HUES6 (cell line): ENCODE data around the gene PGBD5.
"Not testable (repeated sequence)": the region's sequence is repeated elsewhere in the genome, so short reads cannot be mapped to it uniquely, and the experiment has no call there.

Source experiments
- H3K27ac ChIP-seq: 2 replicates; pipeline ENCODE4 v1.7.0; 2013; ENCODE audit warnings: low read depth, mild to moderate bottlenecking, low read length, inconsistent platforms
- H3K27me3 ChIP-seq: 2 replicates; pipeline ENCODE4 v1.6.1; 2013; ENCODE audit warnings: low read length; ENCODE audit not compliant: control insufficient read depth, insufficient read depth
- H3K36me3 ChIP-seq: 2 replicates; pipeline ENCODE4 v1.6.1; 2013; ENCODE audit warnings: low read length; ENCODE audit not compliant: control insufficient read depth, insufficient read depth
- H3K4me1 ChIP-seq: 2 replicates; pipeline ENCODE4 v1.6.1; 2013; ENCODE audit warnings: low read length; ENCODE audit not compliant: control insufficient read depth, insufficient read depth
- H3K4me3 ChIP-seq: 2 replicates; pipeline ENCODE4 v1.5.1; 2013; ENCODE audit warnings: low read depth, low read length
- H3K9ac ChIP-seq: one replicate; pipeline ENCODE4 v1.6.1; 2013; ENCODE audit warnings: mild to moderate bottlenecking, low read length
- H3K9me3 ChIP-seq: 2 replicates; pipeline ENCODE4 v1.6.1; 2013; ENCODE audit warnings: low read depth, low read length; ENCODE audit not compliant: control insufficient read depth, insufficient read depth

Gene PGBD5, protein sequence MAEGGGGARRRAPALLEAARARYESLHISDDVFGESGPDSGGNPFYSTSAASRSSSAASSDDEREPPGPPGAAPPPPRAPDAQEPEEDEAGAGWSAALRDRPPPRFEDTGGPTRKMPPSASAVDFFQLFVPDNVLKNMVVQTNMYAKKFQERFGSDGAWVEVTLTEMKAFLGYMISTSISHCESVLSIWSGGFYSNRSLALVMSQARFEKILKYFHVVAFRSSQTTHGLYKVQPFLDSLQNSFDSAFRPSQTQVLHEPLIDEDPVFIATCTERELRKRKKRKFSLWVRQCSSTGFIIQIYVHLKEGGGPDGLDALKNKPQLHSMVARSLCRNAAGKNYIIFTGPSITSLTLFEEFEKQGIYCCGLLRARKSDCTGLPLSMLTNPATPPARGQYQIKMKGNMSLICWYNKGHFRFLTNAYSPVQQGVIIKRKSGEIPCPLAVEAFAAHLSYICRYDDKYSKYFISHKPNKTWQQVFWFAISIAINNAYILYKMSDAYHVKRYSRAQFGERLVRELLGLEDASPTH

DNA sequence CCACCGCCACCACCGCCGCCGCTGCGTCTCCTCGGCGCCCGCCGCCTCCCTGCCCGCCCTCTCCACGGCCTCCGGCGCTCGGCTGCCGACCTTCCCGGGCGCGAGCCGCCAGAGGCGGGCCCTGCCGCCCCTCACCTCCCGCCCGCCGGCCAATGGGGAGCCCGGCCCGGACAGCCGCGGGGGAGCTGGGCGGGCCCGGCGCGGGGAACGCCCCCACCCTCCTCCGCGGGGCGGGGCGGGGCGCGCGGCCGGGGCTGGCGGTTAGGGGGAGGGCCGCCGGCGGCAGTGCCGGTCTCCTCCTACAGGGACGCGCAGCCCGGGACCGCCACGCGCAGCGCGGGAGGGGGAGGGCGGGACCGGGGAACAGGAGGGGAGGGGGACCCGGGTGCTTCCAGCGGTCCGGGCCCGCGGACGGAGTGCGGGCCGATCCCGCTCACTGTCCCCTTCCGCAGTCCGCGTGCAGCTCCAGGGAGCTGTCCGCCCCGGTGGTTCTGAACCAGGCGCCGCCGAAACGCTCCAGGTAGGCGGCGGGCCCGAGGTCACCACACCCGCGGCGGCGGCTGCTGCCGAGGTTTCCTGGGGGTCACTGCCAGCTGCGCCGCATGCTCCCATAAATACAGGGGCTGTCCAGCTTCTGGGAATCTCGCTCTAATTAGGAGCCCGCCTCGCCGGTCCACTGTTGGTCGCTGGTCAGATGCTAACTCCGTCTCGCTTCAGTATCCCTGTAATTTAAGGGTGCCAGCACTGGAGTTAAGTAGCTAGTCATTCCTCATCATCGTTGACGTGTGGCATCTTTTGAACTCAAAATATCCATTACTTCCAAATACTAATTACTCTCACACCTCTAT is at the start of gene PGBD5:
TSS of gene PGBD5 (minus strand) at position 87 of the 848 bp plus-strand sequence. CDS start 404 bp downstream, outside the sequence.
- Histone ChIP-seq H3K4me1 (peaks cover 56% of the 10 kb centered on the region), H3K9me3 (no peaks in the 10 kb centered on the region), H3K36me3 (no peaks in the 10 kb centered on the region), H3K27me3 (peaks cover 34% of the 10 kb centered on the region), H3K9ac (no peak within 1 kb of the TSS), H3K27ac (no peak within 1 kb of the TSS), H3K4me3 (peak within 1 kb of the TSS; percentile 69)

DNA sequence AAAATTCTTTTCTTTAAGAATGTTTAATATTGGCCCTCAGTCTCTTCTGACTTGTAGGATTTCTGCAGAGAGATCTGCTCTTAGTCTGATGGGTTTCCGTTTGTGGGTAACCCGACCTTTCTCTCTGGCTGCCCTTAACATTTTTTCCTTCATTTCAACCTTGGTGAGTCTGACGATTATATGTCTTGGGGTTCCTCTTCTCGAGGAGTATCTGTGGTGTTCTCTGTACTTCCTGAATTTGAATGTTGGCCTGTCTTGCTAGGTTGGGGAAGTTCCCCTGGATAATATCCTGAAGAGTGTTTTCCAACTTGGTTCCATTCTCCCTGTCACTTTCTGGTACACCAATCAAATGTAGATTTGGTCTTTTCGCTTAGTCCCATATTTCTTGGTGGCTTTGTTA is 48.8 kb upstream of the PGBD5 start:
- peaks cover 11% of the 10 kb centered on the region for H3K4me1 ChIP-seq
- not testable (repeated sequence) for H3K36me3 ChIP-seq, H3K27ac ChIP-seq, H3K9me3 ChIP-seq, H3K27me3 ChIP-seq, H3K9ac ChIP-seq, H3K4me3 ChIP-seq

DNA sequence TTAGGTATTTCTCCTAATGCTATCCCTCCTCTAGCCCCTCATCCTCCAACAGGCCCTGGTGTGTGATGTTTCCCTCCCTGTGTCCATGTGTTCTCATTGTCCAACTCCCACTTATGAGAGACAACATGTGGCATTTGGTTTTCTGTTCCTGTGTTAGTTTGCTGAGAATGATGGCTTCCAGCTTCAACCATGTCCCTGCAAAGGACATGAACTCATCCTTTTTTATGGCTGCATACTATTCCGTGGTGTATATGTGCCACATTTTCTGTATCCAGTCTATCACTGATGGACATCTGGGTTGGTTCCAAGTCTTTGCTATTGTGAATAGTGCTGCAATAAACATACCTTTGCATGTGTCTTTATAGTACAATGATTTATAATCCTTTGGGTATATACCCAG is 44.6 kb upstream of the PGBD5 start:
- not testable (repeated sequence) for H3K4me3 ChIP-seq, H3K4me1 ChIP-seq, H3K36me3 ChIP-seq, H3K9ac ChIP-seq, H3K9me3 ChIP-seq, H3K27me3 ChIP-seq, H3K27ac ChIP-seq

DNA sequence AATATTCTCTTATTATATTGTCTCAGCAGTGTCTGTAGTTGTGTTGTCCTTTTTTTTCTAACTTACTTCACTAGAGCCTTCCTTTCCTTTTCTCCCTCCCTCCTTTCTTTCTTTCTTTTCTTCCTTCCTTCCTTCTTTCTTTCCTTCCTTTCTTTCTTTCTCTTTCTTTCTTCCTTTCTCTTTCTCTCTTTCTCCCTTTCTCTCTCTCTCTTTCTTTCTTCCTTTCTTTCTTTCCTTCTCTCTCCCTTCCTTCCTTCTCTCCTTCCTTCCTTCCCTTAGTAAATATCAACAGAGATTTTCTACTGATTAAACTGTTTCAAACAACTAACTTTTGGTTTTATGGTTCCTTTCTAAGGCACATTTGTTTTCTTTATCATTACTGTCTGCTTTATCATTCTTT is 43.1 kb upstream of the PGBD5 start:
- H3K4me1 ChIP-seq = no peaks in the 10 kb centered on the region
- H3K4me3 ChIP-seq = no peak overlapping the region
- H3K9me3 ChIP-seq = peaks cover 4% of the 10 kb centered on the region; the same call in 1 of the 2 replicates
- no peaks in the 10 kb centered on the region for H3K27me3 ChIP-seq
- H3K36me3 ChIP-seq = no peaks in the 10 kb centered on the region
- no peak overlapping the region for H3K9ac ChIP-seq
- H3K27ac ChIP-seq = no peak overlapping the region

DNA sequence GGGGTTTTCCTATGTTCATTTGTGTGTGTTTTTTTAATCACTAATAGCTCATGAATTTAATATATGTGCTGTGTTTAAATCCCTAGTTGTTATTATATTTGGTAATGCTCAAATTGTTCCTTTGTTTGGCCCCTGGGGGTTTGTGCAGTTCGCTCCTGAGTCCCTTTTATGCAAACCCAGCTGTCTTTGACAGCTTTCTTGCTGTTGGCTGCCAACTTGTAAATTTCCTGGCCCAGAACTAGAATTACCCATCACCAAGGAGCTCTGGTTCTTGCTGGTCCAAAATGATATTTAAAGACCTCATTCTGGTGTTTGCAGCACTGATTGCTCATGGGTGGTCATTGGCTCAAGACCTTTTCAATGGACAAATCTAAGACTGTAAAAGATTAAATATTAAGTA is 39.6 kb upstream of the PGBD5 start:
- Histone ChIP-seq H3K27me3 (no peaks in the 10 kb centered on the region), H3K36me3 (no peaks in the 10 kb centered on the region), H3K27ac (no peak overlapping the region), H3K9me3 (peaks cover 4% of the 10 kb centered on the region; the same call in 1 of the 2 replicates), H3K4me1 (no peaks in the 10 kb centered on the region), H3K9ac (no peak overlapping the region), H3K4me3 (no peak overlapping the region)

DNA sequence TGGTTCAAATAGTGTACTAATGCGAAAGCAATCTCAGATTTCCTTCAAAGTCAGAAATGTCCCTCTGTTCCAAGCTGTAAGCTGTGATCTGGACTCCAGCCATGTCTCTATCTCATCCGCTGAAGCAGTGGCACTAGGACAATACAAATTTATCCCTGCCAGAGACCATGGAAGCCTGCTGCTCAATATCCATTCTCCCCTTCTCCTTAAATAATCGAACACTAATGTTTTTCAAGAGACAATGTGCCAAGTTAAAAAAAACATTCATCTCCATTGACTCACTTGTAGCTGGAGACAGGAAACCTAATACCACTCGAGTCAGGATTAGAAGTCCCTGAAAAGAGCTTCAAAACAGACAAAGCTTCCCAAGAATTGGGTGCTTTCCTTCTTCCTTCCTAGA is 38.5 kb upstream of the PGBD5 start:
- H3K27ac ChIP-seq = no peak overlapping the region
- no peaks in the 10 kb centered on the region for H3K27me3 ChIP-seq
- no peak overlapping the region for H3K4me3 ChIP-seq
- H3K36me3 ChIP-seq = no peaks in the 10 kb centered on the region
- no peaks in the 10 kb centered on the region for H3K4me1 ChIP-seq
- no peak overlapping the region for H3K9ac ChIP-seq
- H3K9me3 ChIP-seq = peaks cover 2% of the 10 kb centered on the region; the same call in 1 of the 2 replicates

DNA sequence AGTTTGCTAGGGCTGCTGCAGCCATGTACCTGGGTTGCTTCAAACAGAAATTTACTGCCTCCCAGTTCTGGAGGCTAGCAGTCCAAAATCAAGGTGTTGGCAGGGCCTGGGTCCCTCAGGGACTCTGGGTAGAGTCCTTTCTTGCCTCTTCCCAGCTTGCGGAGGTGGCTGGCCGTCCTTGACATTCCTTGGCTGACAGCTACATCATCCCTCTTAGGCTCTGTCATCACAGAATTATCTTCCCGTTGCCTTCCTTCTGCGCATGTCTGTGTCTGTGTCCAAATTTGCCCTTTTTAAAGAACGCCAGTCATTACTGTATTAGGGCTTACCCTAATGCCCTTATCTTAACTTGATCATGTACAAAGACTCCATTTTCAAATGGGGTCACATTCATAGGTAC is 37.6 kb upstream of the PGBD5 start:
- no peaks in the 10 kb centered on the region for H3K27me3 ChIP-seq
- no peak overlapping the region for H3K27ac ChIP-seq
- H3K9me3 ChIP-seq = 0 out of 2 replicates have a peak, but pooled peaks cover 2% of the 10 kb centered on the region
- no peaks in the 10 kb centered on the region for H3K4me1 ChIP-seq
- no peak overlapping the region for H3K9ac ChIP-seq
- H3K36me3 ChIP-seq = no peaks in the 10 kb centered on the region
- H3K4me3 ChIP-seq = no peak overlapping the region

DNA sequence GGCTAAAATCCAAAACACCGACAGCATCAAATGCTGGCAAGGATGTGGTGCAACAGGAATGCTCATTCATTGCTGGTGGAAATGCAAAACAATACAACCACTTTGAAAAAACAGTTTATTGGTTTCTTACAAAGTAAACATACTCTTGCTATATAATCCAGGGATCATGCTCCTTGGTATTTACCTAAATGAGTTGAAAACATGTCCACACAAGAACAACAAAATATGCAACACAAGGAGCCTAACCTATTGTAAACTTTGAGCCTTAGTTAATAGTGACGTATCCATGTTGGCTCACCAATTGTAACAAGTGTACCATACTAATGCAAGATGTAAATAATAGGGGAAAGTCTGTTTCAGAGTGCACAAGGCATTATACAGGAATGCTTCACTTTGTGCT is 37.2 kb upstream of the PGBD5 start:
- Histone ChIP-seq H3K27me3 (no peaks in the 10 kb centered on the region), H3K27ac (no peak overlapping the region), H3K9ac (no peak overlapping the region), H3K9me3 (no peaks in the 10 kb centered on the region), H3K4me3 (no peak overlapping the region), H3K4me1 (no peaks in the 10 kb centered on the region), H3K36me3 (no peaks in the 10 kb centered on the region)

DNA sequence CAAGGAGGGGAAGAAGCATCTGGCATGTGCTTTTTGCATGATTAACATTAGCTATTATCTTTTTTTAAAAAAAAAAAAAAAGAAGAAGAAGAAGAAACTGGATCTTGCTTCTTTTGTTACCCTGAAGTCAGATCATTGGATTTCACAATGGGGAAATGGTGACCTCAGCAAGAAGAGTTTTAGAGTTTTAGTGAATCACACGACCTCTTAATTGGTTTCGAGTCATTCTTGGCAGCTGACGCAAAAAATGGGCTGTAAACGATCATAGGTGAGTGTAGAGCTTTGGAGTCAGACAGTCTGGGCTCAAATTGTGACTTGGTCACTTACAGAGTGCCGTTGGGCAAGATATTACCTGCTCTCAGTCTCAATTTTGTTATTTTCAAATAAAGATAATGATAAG is 33.3 kb upstream of the PGBD5 start:
- H3K36me3 ChIP-seq = no peaks in the 10 kb centered on the region
- no peak overlapping the region for H3K27ac ChIP-seq
- no peak overlapping the region for H3K4me3 ChIP-seq
- no peaks in the 10 kb centered on the region for H3K4me1 ChIP-seq
- no peaks in the 10 kb centered on the region for H3K27me3 ChIP-seq
- H3K9ac ChIP-seq = no peak overlapping the region
- H3K9me3 ChIP-seq = no peaks in the 10 kb centered on the region

DNA sequence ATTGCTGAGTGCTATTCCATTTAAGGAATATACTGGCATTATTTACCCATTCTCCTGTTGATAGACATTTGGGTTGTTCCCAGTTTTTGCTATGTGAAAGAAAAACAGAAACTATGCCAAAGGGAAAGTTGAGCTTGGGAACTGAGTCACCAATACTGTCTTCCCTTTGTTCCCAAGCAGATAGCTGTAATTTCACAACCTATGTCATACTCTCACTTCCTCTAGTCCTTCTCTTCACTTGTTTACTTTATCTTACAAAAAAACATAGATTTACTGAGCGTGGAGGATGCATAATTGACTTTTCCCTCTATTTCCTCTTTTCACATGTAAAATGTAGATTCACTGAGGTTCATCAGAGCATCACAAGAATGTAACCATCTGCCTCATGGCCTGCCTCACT is 32.4 kb upstream of the PGBD5 start:
- no peak overlapping the region for H3K27ac ChIP-seq
- no peaks in the 10 kb centered on the region for H3K9me3 ChIP-seq
- no peaks in the 10 kb centered on the region for H3K27me3 ChIP-seq

DNA sequence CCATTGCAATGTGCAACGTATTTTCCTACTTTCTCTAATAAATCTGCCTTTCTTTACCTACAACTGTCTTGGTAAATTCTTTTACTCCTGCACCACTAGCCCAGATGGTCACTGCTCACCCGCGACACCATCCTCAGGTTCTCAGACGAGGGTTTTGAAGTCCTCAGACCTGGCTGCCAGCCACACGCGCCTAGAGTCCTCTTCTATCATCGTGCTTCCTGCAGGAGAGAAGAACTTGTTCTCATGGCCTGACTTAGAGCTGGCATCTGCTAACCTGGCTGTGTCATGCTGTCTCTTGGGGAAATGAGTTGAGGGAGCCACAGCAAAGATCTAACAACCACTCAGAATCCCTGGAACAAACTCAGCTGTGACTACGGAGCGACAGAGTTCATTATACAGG is 30.3 kb upstream of the PGBD5 start:
- no peaks in the 10 kb centered on the region for H3K4me1 ChIP-seq
- H3K27me3 ChIP-seq = no peaks in the 10 kb centered on the region
- no peak overlapping the region for H3K4me3 ChIP-seq
- H3K27ac ChIP-seq = no peak overlapping the region
- H3K9me3 ChIP-seq = no peaks in the 10 kb centered on the region
- H3K36me3 ChIP-seq = no peaks in the 10 kb centered on the region
- H3K9ac ChIP-seq = no peak overlapping the region

More for the DNA sequence above, 32.4 kb upstream of the PGBD5 start:
- no peak overlapping the region for H3K9ac ChIP-seq
- H3K4me1 ChIP-seq = no peaks in the 10 kb centered on the region
- no peaks in the 10 kb centered on the region for H3K36me3 ChIP-seq
- no peak overlapping the region for H3K4me3 ChIP-seq
